ENCODE measurements around the gene DIAPH1. TPM values are rescaled to one million over a fixed set of nuclear protein-coding genes. Genes with fewer than 3 reads are reported as not detected.
"Not testable (repeated sequence)": the region's sequence is repeated elsewhere in the genome, so short reads cannot be mapped to it uniquely, and the experiment has no call there.

DIAPH1 gene
- total RNA-seq, 3 donors from 2014 or later, result 53.3 to 87.7 (median 82.7) TPM

- intact Hi-C loops (cut with DNase I, micrococcal nuclease), result no loop called here
- TF ChIP-seq CTCF (IDR thresholded peaks at IDR 0.05), result no peak
- Histone ChIP-seq H3K36me3 (ENCODE audit: low read depth) (no peaks in the 10 kb centered on the region), H3K9me3 (no peaks in the 10 kb centered on the region), H3K4me3 (no peak overlapping the region), H3K4me1 (ENCODE audit: low read depth) (peaks cover 3% of the 10 kb centered on the region)
- no peak for ATAC-seq
- no peak for DNase-seq
Measured at GRCh38 chr5:141617128-141617527, 1.7 kb downstream of the DIAPH1 start.

- H3K4me1 ChIP-seq (ENCODE audit: low read depth), result peaks cover 3% of the 10 kb centered on the region
- no peak for ATAC-seq
- TF ChIP-seq CTCF (IDR thresholded peaks at IDR 0.05), result no peak
- no peaks in the 10 kb centered on the region for H3K36me3 ChIP-seq (ENCODE audit: low read depth)
- H3K9me3 ChIP-seq, result no peaks in the 10 kb centered on the region
- intact Hi-C loops (cut with DNase I, micrococcal nuclease), result no loop called here
- no peak overlapping the region for H3K4me3 ChIP-seq
- DNase-seq, result no peak
Measured at GRCh38 chr5:141615991-141616720, 2.6 kb downstream of the DIAPH1 start.

GRCh38 chr5:141613344-141613743 is 5.5 kb downstream of the DIAPH1 start:
- TF ChIP-seq CTCF (IDR thresholded peaks at IDR 0.05), result no peak
- intact Hi-C loops (cut with DNase I, micrococcal nuclease), result no loop called here
- DNase-seq (no peak), ATAC-seq (no peak)
- no peak overlapping the region for H3K4me3 ChIP-seq
- H3K4me1 ChIP-seq (ENCODE audit: low read depth), result peaks cover 3% of the 10 kb centered on the region
- no peaks in the 10 kb centered on the region for H3K36me3 ChIP-seq (ENCODE audit: low read depth)
- no peaks in the 10 kb centered on the region for H3K9me3 ChIP-seq

- Histone ChIP-seq H3K4me1 (ENCODE audit: low read depth) (no peaks in the 10 kb centered on the region), H3K9me3 (no peaks in the 10 kb centered on the region), H3K4me3 (no peak overlapping the region), H3K36me3 (ENCODE audit: low read depth) (no peaks in the 10 kb centered on the region)
- ATAC-seq (no peak), DNase-seq (no peak)
- intact Hi-C loops (cut with DNase I, micrococcal nuclease), result no loop called here
- no peak for TF ChIP-seq CTCF (IDR thresholded peaks at IDR 0.05)
Measured at GRCh38 chr5:141611289-141611688, 7.5 kb downstream of the DIAPH1 start.

GRCh38 chr5:141609921-141610320 is 8.9 kb downstream of the DIAPH1 start:
- DNase-seq; H3K36me3 ChIP-seq (ENCODE audit: low read depth); H3K9me3 ChIP-seq; H3K4me1 ChIP-seq (ENCODE audit: low read depth); intact Hi-C loops (cut with DNase I, micrococcal nuclease); H3K4me3 ChIP-seq; ATAC-seq: not testable (repeated sequence)

- intact Hi-C loops (cut with DNase I, micrococcal nuclease), result no loop called here
- no peak for ATAC-seq
- no peak for DNase-seq
- Histone ChIP-seq H3K36me3 (ENCODE audit: low read depth) (no peaks in the 10 kb centered on the region), H3K9me3 (no peaks in the 10 kb centered on the region), H3K4me3 (no peak overlapping the region), H3K4me1 (ENCODE audit: low read depth) (peaks cover 12% of the 10 kb centered on the region)
- no peak for TF ChIP-seq CTCF (IDR thresholded peaks at IDR 0.05)
Measured at GRCh38 chr5:141609044-141609443, 9.8 kb downstream of the DIAPH1 start.
